AG04449 (cell line): ENCODE results near the gene TFDP1.
A peak's percentile ranks its signal among the peaks of the same experiment; 100 is the strongest.

Experiments
- CTCF ChIA-PET: fragments of 350-600 bp; formaldehyde crosslinking; extraction: SDS; loops from one replicate; lab custom pipeline; 2021; ENCODE audit warnings: antibody characterized with exemption; lab: Yijun Ruan, JAX
- POLR2A ChIA-PET: fragments of 400-600, 350-600 bp; formaldehyde crosslinking; extraction: SDS; loops from one replicate; lab custom pipeline; 2020; ENCODE audit warnings: antibody characterized with exemption, inconsistent platforms; lab: Yijun Ruan, JAX
- DNase-seq: peaks from one replicate; pipeline ENCODE4 v3.0.0-alpha.2; 2010; ENCODE audit warnings: low read depth, low spot score
- H3K4me3 ChIP-seq: 2 replicates; pipeline ENCODE4 v1.5.1; 2011; ENCODE audit warnings: low read depth, mild to moderate bottlenecking, control low read depth, low read length
- TF ChIP-seq, protein P1 (sequence below): IDR thresholded peaks from one replicate; pipeline ENCODE4 v1.5.1; 2011; ENCODE audit warnings: mild to moderate bottlenecking, moderate library complexity, low read length, control low read depth, inconsistent platforms; ENCODE audit not compliant: insufficient read depth; ENCODE audit errors: missing control alignments

TFDP1 gene

GRCh38 chr13:113584870-113585671 lies 518 bp downstream of the TFDP1 start:
- ChIA-PET POLR2A (no interaction called here), CTCF (no interaction called here)
- no peak for DNase-seq
- H3K4me3 ChIP-seq: peak overlapping the region; percentile 63
- TF ChIP-seq, protein P1, sequence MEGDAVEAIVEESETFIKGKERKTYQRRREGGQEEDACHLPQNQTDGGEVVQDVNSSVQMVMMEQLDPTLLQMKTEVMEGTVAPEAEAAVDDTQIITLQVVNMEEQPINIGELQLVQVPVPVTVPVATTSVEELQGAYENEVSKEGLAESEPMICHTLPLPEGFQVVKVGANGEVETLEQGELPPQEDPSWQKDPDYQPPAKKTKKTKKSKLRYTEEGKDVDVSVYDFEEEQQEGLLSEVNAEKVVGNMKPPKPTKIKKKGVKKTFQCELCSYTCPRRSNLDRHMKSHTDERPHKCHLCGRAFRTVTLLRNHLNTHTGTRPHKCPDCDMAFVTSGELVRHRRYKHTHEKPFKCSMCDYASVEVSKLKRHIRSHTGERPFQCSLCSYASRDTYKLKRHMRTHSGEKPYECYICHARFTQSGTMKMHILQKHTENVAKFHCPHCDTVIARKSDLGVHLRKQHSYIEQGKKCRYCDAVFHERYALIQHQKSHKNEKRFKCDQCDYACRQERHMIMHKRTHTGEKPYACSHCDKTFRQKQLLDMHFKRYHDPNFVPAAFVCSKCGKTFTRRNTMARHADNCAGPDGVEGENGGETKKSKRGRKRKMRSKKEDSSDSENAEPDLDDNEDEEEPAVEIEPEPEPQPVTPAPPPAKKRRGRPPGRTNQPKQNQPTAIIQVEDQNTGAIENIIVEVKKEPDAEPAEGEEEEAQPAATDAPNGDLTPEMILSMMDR: no peak

- no peak for DNase-seq
- CTCF ChIA-PET: no interaction called here
- POLR2A ChIA-PET: no interaction called here
- TF ChIP-seq, protein P1: no peak
- H3K4me3 ChIP-seq: peak overlapping the region; percentile 63
Measured at GRCh38 chr13:113585896-113586295, 1.3 kb downstream of the TFDP1 start.

DNA sequence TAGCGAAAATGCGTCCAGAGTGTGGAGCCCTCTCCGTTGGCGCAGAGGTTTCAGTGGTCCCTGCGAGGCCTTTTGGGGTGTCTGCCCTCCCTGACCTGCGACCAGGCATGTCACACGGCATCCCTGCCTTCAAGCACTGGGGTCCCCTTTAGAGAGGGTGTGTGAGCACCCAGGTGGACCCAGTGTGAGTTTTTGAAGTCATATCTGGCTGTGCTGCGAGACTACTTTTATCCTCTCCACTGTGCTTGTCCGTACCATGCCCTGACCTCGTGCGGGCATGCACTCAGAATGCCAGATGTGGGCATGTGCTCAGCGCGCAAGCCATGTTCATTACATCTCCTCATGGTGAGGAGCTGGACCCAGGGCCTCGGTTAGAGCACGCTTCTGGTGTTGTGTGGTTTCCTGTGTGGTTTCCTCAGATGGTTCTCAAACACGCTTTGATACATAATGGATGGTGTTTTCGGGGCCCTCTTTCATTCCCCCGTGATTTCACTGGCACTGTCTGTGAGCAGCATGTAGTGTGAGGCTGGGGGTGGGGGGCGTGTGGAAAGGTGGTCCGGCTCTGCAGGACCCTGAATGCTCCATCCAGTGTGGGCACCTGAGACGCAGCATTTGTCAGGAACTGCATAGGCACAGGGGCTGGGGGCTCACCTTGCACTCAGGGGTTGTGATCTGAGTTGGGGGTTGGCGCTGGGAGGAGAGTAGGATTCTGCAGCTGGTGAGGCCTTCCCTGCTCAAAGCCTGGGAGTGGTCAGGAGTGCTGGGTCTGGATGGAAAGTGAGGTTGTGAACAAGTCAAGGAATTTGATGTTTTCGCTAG lies 2.3 kb downstream of the TFDP1 start:
- CTCF ChIA-PET: interaction anchor here (1.0 kb wide), 1 partner anchor 25 kb away, joined by 3 read pairs; no protein-coding TSS in a partner anchor
- POLR2A ChIA-PET: no interaction called here
- DNase-seq: no peak
- TF ChIP-seq, protein P1: no peak
- peak overlapping the region; percentile 8; the same call in 1 of the 2 replicates for H3K4me3 ChIP-seq

GRCh38 chr13:113588394-113589111 lies 4.0 kb downstream of the TFDP1 start:
- TF ChIP-seq, protein P1: no peak
- no peak for DNase-seq
- no peak overlapping the region for H3K4me3 ChIP-seq
- ChIA-PET CTCF (no interaction called here), POLR2A (no interaction called here)

GRCh38 chr13:113589251-113589960 lies 4.9 kb downstream of the TFDP1 start:
- no peak overlapping the region for H3K4me3 ChIP-seq
- CTCF ChIA-PET: no interaction called here
- TF ChIP-seq, protein P1: no peak
- POLR2A ChIA-PET: interaction anchor here (0.6 kb wide), 1 partner anchor 19 kb away, joined by 4 read pairs; no protein-coding TSS in a partner anchor
- no peak for DNase-seq
